ENCODE results near the gene RUBCN. TPM values are rescaled to one million over a fixed set of nuclear protein-coding genes. Genes with fewer than 3 reads are reported as not detected.
"Not testable (repeated sequence)": the region's sequence is repeated elsewhere in the genome, so short reads cannot be mapped to it uniquely, and the experiment has no call there.

RUBCN gene
- total and polyA plus RNA-seq, 9 donors, result 9.5 to 36.2 (median 27.4) TPM

DNA sequence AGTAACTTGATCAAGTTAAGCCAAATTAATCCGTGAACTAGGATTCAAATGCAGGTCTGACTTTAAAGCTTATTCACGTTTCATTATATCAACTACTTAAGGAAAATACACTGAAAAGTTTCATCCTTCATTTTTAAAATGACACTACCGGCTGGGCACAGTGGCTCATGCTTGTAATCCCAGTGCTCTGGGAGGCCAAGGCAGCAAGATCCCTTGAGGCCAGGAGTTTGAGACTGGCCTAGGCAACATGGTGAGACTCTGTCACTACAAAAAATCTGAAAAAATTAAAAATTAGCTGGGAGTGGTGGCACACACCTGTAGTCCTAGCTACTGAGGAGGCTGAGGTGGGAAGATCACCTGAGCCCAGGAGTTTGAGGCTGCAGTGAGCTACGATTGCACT is 3.7 kb downstream of the RUBCN start:
- WGBS, 3 donors, result 93 to 95% (median 94%) methylated on average over 4 of the region's 4 CpGs
- DNase-seq, result no peak
- intact Hi-C loops (cut with DNase I), result no loop called here

DNA sequence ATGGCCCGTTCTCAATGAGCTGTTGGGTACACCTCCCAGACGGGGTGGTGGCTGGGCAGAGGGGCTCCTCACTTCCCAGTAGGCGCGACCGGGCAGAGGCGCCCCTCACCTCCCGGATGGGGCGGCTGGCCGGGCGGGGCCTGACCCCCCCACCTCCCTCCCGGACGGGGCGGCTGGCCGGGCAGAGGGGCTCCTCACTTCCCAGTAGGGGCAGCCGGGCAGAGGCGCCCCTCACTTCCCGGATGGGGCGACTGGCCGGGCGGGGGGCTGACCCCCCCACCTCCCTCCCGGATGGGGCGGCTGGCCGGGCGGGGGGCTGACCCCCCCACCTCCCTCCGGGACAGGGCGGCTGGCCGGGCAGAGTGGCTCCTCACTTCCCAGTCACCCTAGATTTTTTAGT is 5.2 kb downstream of the RUBCN start:
- H3K4me1 ChIP-seq (ENCODE audit: insufficient read depth); H3K27me3 ChIP-seq; DNase-seq; intact Hi-C loops (cut with DNase I); H3K9me3 ChIP-seq; H3K27ac ChIP-seq; H3K36me3 ChIP-seq; H3K4me3 ChIP-seq: not testable (repeated sequence)
- WGBS, 3 donors, result 93 to 96% (median 94%) methylated on average over 23 to 27 of the region's 27 CpGs

More for the DNA sequence above, 3.7 kb downstream of the RUBCN start:
- H3K9me3 ChIP-seq, result no peaks in the 10 kb centered on the region
- H3K27ac ChIP-seq, result no peak overlapping the region
- H3K4me3 ChIP-seq, result no peak overlapping the region
- no peak for TF ChIP-seq POLR2A (IDR thresholded peaks at IDR 0.05)
- TF ChIP-seq EP300 (IDR thresholded peaks at IDR 0.05), result no peak
- TF ChIP-seq CTCF (IDR thresholded peaks at IDR 0.05), result no peak
- H3K27me3 ChIP-seq, result no peaks in the 10 kb centered on the region
- peaks cover 2% of the 10 kb centered on the region for H3K4me1 ChIP-seq (ENCODE audit: insufficient read depth)
- no peaks in the 10 kb centered on the region for H3K36me3 ChIP-seq

- not testable (repeated sequence) for H3K27ac ChIP-seq, DNase-seq
These were observed 5.9 kb downstream of the RUBCN start for GRCh38 chr3:197730770-197731169.

DNA sequence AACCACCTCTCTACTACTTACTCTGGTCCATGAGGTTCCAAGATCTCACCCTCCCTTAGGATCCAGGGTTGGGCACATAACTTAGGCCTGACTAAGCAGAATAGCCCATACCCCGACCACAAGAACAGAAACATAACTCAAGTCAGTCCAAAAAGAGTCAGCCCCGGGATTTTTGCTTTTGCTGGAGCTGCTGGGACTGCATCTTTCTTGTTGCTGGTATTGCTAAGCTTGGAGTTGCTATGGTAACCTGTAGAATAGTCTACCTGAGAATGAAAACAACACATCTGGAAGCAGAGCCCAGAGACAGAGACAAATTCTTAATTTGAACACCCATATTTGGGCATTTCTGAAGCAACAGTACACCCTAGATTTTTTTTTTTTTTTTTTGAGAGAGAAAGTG is 6.5 kb downstream of the RUBCN start:
- intact Hi-C loops (cut with DNase I), result no loop called here
- TF ChIP-seq POLR2A (IDR thresholded peaks at IDR 0.05), result no peak
- TF ChIP-seq CTCF (IDR thresholded peaks at IDR 0.05), result no peak
- TF ChIP-seq EP300 (IDR thresholded peaks at IDR 0.05), result no peak
- H3K36me3 ChIP-seq, result no peaks in the 10 kb centered on the region
- H3K27ac ChIP-seq, result no peak overlapping the region
- no peaks in the 10 kb centered on the region for H3K27me3 ChIP-seq
- no peaks in the 10 kb centered on the region for H3K9me3 ChIP-seq
- no peaks in the 10 kb centered on the region for H3K4me1 ChIP-seq (ENCODE audit: insufficient read depth)
- H3K4me3 ChIP-seq, result no peak overlapping the region
- DNase-seq, result no peak
- 47 to 73% (median 57%) methylated on average over 2 of the region's 2 CpGs for WGBS, 3 donors

More at GRCh38 chr3:197730770-197731169, 5.9 kb downstream of the RUBCN start:
- H3K9me3 ChIP-seq; H3K4me3 ChIP-seq; H3K36me3 ChIP-seq; H3K4me1 ChIP-seq (ENCODE audit: insufficient read depth); H3K27me3 ChIP-seq; intact Hi-C loops (cut with DNase I): not testable (repeated sequence)
- whole genome bisulfite sequencing, 3 donors, result 88 to 96% (median 93%) methylated on average over 2 to 5 of the region's 5 CpGs

GRCh38 chr3:197728487-197728886 is 8.2 kb downstream of the RUBCN start:
- Histone ChIP-seq H3K9me3 (no peaks in the 10 kb centered on the region), H3K36me3 (no peaks in the 10 kb centered on the region), H3K27me3 (no peaks in the 10 kb centered on the region), H3K4me1 (ENCODE audit: insufficient read depth) (no peaks in the 10 kb centered on the region), H3K4me3 (no peak overlapping the region), H3K27ac (no peak overlapping the region)
- DNase-seq, result no peak
- WGBS, 3 donors, result 88 to 89% (median 88%) methylated on average over 8 of the region's 8 CpGs
- intact Hi-C loops (cut with DNase I), result no loop called here
- TF ChIP-seq POLR2A (IDR thresholded peaks at IDR 0.05), result no peak
- no peak for TF ChIP-seq CTCF (IDR thresholded peaks at IDR 0.05)
- TF ChIP-seq EP300 (IDR thresholded peaks at IDR 0.05), result no peak

- H3K27me3 ChIP-seq; H3K27ac ChIP-seq; DNase-seq; H3K9me3 ChIP-seq; H3K4me3 ChIP-seq; H3K4me1 ChIP-seq (ENCODE audit: insufficient read depth); intact Hi-C loops (cut with DNase I); H3K36me3 ChIP-seq: not testable (repeated sequence)
- WGBS, 3 donors, result 86 to 95% (median 95%) methylated on average over 3 of the region's 3 CpGs
These were observed 8.8 kb downstream of the RUBCN start for GRCh38 chr3:197727878-197728277.
